ENCODE results near the gene LTN1.
"Not testable (repeated sequence)": the region's sequence is repeated elsewhere in the genome, so short reads cannot be mapped to it uniquely, and the experiment has no call there.

LTN1 gene

GRCh38 chr21:28982637-28983036, 10.0 kb downstream of the LTN1 start:
- no peak for DNase-seq (ENCODE audit: low read depth, low spot score)

- no peak for DNase-seq (ENCODE audit: low read depth, low spot score)
Observed at GRCh38 chr21:28979092-28979491, 13.6 kb downstream of the LTN1 start.

- no peak for DNase-seq (ENCODE audit: low read depth, low spot score)
Observed at GRCh38 chr21:28975397-28975796, 17.3 kb downstream of the LTN1 start.

GRCh38 chr21:28974531-28975227, 18.0 kb downstream of the LTN1 start:
- no peak for DNase-seq (ENCODE audit: low read depth, low spot score)

GRCh38 chr21:28972398-28972797, 20.3 kb downstream of the LTN1 start:
- no peak for DNase-seq (ENCODE audit: low read depth, low spot score)

GRCh38 chr21:28971171-28971570, 21.5 kb downstream of the LTN1 start:
- DNase-seq (ENCODE audit: low read depth, low spot score): no peak

GRCh38 chr21:28963831-28964230, 28.8 kb downstream of the LTN1 start:
- DNase-seq (ENCODE audit: low read depth, low spot score): no peak

- DNase-seq (ENCODE audit: low read depth, low spot score): no peak
Observed at GRCh38 chr21:28962465-28962864, 30.2 kb downstream of the LTN1 start.

- no peak for DNase-seq (ENCODE audit: low read depth, low spot score)
Observed at GRCh38 chr21:28961927-28962326, 30.8 kb downstream of the LTN1 start.

- no peak for DNase-seq (ENCODE audit: low read depth, low spot score)
Observed at GRCh38 chr21:28960245-28960644, 32.4 kb downstream of the LTN1 start.

GRCh38 chr21:28959367-28960099, 33.1 kb downstream of the LTN1 start:
- DNase-seq (ENCODE audit: low read depth, low spot score): no peak

GRCh38 chr21:28953247-28953646, 39.4 kb downstream of the LTN1 start:
- no peak for DNase-seq (ENCODE audit: low read depth, low spot score)

GRCh38 chr21:28952686-28953085, 40.0 kb downstream of the LTN1 start:
- no peak for DNase-seq (ENCODE audit: low read depth, low spot score)

- no peak for DNase-seq (ENCODE audit: low read depth, low spot score)
Observed at GRCh38 chr21:28949318-28949717, 43.4 kb downstream of the LTN1 start.

GRCh38 chr21:28944296-28944695, 48.4 kb downstream of the LTN1 start:
- DNase-seq (ENCODE audit: low read depth, low spot score): no peak

GRCh38 chr21:28943631-28944030, 49.0 kb downstream of the LTN1 start:
- DNase-seq (ENCODE audit: low read depth, low spot score): no peak

GRCh38 chr21:28938726-28939125, 54.0 kb downstream of the LTN1 start:
- no peak for DNase-seq (ENCODE audit: low read depth, low spot score)

- no peak for DNase-seq (ENCODE audit: low read depth, low spot score)
Observed at GRCh38 chr21:28937737-28938136, 54.9 kb downstream of the LTN1 start.

GRCh38 chr21:28936721-28937120, 56.0 kb downstream of the LTN1 start:
- DNase-seq (ENCODE audit: low read depth, low spot score): no peak

- no peak for DNase-seq (ENCODE audit: low read depth, low spot score)
Observed at GRCh38 chr21:28936036-28936435, 56.6 kb downstream of the LTN1 start.

GRCh38 chr21:28932717-28933116, 60.0 kb downstream of the LTN1 start:
- no peak for DNase-seq (ENCODE audit: low read depth, low spot score)

GRCh38 chr21:28931708-28932372, 60.8 kb downstream of the LTN1 start:
- DNase-seq (ENCODE audit: low read depth, low spot score): not testable (repeated sequence)
